Effector memory CD8-positive, alpha-beta T cell (primary cell): ENCODE results near the gene CACNA1D.

Experiments used
- ATAC-seq: fragments of 150-1000 bp; cut with Tn5 transposase; replicated peaks from 2 replicates; pipeline ENCODE4 v1.10.0; 2021; ENCODE audit warnings: mild to moderate bottlenecking, moderate library complexity
- DNase-seq, 3 experiments: peaks; one replicate each; pipeline ENCODE4 v3.0.0; 2021
- H3K27ac Mint-ChIP-seq, 2 donors: one replicate each; pipeline ENCODE4 v1.8.0; 2022; ENCODE audit warnings: mild to moderate bottlenecking in 2 of 2, mixed read lengths in 2 of 2, moderate library complexity in 2 of 2
- H3K27me3 Mint-ChIP-seq, 2 donors: one replicate each; pipeline ENCODE4 v1.8.0; 2022; ENCODE audit warnings: mixed read lengths in 2 of 2
- H3K36me3 Mint-ChIP-seq: one replicate; pipeline ENCODE4 v1.8.0; 2022; ENCODE audit warnings: mild to moderate bottlenecking, moderate library complexity, mixed read lengths; ENCODE audit not compliant: insufficient read depth
- H3K4me1 Mint-ChIP-seq, 2 donors: one replicate each; pipeline ENCODE4 v1.8.0; 2022; ENCODE audit warnings: low read depth in 2 of 2, mixed read lengths in 2 of 2
- H3K4me3 Mint-ChIP-seq, 2 donors: one replicate each; pipeline ENCODE4 v1.8.0; 2022; ENCODE audit warnings: mild to moderate bottlenecking in 2 of 2, mixed read lengths in 2 of 2, moderate library complexity in 2 of 2
- H3K9me3 Mint-ChIP-seq, 2 donors: one replicate each; pipeline ENCODE4 v1.8.0; 2022; ENCODE audit warnings: mixed read lengths in 2 of 2

Gene CACNA1D

GRCh38 chr3:53500165-53500777 lies 5.9 kb downstream of the CACNA1D start:
- Mint-ChIP-seq H3K27me3 (peaks cover 35 to 72% of the 10 kb centered on the region in 2 donors), H3K4me1 (peaks cover 0 to 2% of the 10 kb centered on the region in 2 donors), H3K27ac (no peak overlapping the region), H3K4me3 (no peak overlapping the region), H3K9me3 (no peaks in the 10 kb centered on the region), H3K36me3 (no peaks in the 10 kb centered on the region)
- ATAC-seq = no peak
- no peak for DNase-seq

DNA sequence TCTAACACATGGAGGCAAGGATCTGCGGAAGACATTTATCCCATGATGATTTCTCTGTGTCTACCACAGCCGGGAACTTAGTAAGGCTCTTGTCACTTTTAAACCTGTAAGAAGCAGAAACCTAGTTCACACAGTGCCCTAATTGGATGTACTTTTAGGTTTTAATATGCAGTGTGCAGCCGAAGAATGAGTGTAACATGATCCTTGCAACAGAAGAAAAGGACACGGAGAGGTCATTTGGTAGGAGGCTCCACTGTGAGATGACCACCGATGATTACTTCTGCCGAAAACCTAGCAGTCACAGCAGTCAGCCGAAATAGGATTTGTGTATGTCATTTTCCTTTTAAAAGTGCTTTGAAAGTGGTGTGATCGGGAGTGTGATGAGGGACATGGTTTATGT lies 6.8 kb downstream of the CACNA1D start:
- no peaks in the 10 kb centered on the region for H3K36me3 Mint-ChIP-seq
- H3K27ac Mint-ChIP-seq = no peak overlapping the region
- H3K4me3 Mint-ChIP-seq = no peak overlapping the region
- no peaks in the 10 kb centered on the region for H3K4me1 Mint-ChIP-seq
- ATAC-seq (no peak), DNase-seq (no peak)
- no peaks in the 10 kb centered on the region for H3K9me3 Mint-ChIP-seq
- peaks cover 29 to 72% of the 10 kb centered on the region in 2 donors for H3K27me3 Mint-ChIP-seq

DNA sequence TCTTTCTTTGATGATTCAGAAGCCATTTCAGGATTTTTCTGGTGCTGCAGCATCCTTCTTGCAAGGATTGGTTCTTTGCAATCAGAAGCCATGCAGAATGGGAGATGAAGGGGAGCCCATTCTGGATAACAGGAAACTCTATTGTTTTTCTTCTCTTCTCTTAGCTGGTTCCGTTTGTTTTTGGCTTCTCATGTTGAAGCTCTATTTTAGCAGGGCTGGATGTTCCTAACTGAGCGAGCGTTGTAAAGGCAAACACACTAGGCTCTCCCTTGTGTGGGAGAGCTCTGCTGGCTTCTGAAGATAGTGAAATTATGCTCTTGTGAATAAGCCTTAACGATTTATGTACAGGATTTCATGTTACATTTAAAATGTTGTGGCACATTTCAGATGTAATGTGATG lies 8.3 kb downstream of the CACNA1D start:
- no peak overlapping the region for H3K27ac Mint-ChIP-seq
- H3K27me3 Mint-ChIP-seq = peaks cover 13 to 69% of the 10 kb centered on the region in 2 donors
- no peaks in the 10 kb centered on the region for H3K4me1 Mint-ChIP-seq
- no peaks in the 10 kb centered on the region for H3K36me3 Mint-ChIP-seq
- H3K9me3 Mint-ChIP-seq = no peaks in the 10 kb centered on the region
- H3K4me3 Mint-ChIP-seq = no peak overlapping the region
- DNase-seq = no peak
- ATAC-seq = no peak

- H3K36me3 Mint-ChIP-seq = no peaks in the 10 kb centered on the region
- no peak for DNase-seq
- ATAC-seq = no peak
- no peak overlapping the region for H3K4me3 Mint-ChIP-seq
- H3K27me3 Mint-ChIP-seq = peaks cover 11 to 68% of the 10 kb centered on the region in 2 donors
- H3K9me3 Mint-ChIP-seq = no peaks in the 10 kb centered on the region
- no peak overlapping the region for H3K27ac Mint-ChIP-seq
- H3K4me1 Mint-ChIP-seq = no peaks in the 10 kb centered on the region
Observed at GRCh38 chr3:53503195-53503594, 8.8 kb downstream of the CACNA1D start.

GRCh38 chr3:53506110-53506762 lies 11.8 kb downstream of the CACNA1D start:
- Mint-ChIP-seq H3K4me3 (no peak overlapping the region), H3K4me1 (no peaks in the 10 kb centered on the region), H3K36me3 (no peaks in the 10 kb centered on the region), H3K27me3 (peaks cover 32 to 76% of the 10 kb centered on the region in 2 donors), H3K9me3 (no peaks in the 10 kb centered on the region), H3K27ac (no peak overlapping the region)
- DNase-seq (no peak), ATAC-seq (no peak)

DNA sequence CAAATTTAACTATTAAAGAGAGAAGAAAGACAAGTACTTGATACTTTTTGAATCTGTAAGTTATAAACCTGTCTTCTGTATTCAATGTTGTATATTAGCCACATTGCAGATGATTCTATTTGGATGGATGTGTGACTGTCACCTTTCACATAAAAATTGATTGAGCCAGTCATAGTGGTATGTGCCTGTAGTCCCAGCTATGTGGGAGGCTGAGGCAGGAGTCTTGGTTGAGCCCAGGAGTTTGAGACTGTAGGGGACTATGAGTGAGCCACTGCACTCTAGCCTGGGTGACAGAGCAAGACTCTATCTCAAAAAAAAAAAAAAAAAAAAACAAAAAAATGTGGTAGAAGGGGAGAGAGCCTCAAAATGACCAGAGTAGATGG lies 12.3 kb downstream of the CACNA1D start:
- Mint-ChIP-seq H3K36me3 (no peaks in the 10 kb centered on the region), H3K4me1 (no peaks in the 10 kb centered on the region), H3K27me3 (peaks cover 35 to 79% of the 10 kb centered on the region in 2 donors), H3K27ac (no peak overlapping the region), H3K9me3 (no peaks in the 10 kb centered on the region), H3K4me3 (no peak overlapping the region)
- ATAC-seq (no peak), DNase-seq (no peak)

DNA sequence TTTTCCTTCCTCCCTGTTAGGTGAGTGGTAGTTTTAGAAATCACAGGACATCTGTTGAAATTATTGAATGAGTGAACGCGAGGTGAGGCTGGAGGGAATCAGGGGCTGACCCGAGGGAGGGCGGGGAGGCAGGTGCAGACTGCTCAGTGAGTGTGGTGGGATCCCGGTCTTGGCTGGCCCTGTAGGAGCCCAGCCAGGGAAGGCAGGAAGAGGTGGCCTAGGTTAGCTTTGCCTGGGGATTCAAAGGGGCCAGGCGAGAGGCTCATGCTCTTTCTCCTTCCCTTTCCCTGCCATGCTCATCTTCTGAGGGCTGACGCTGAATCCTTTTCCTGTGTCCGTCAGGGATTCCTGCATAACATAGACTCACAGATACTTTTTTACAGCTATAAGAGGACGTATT lies 15.1 kb downstream of the CACNA1D start:
- Mint-ChIP-seq H3K36me3 (no peaks in the 10 kb centered on the region), H3K4me3 (no peak overlapping the region), H3K27me3 (peaks cover 49 to 74% of the 10 kb centered on the region in 2 donors), H3K9me3 (no peaks in the 10 kb centered on the region), H3K27ac (no peak overlapping the region), H3K4me1 (no peaks in the 10 kb centered on the region)
- no peak for DNase-seq
- no peak for ATAC-seq

DNA sequence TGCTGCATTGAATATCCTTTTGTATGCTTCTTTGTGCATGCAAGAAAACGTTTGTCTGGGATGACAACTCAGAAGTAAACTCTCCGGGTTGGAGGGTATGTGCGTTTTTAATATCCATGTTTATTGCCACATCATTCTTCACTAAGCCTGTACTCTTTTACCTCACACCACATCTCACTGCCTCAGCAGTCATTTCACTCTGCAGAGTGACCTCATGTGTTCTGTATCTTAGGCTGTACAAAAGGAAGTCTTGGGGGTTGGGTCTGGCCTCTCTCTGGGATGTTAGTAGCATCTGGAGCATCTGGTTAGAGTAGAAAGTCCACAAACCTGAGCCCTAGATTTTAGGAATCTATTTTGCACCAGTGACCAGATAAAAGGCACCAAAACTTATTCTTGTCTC lies 16.1 kb downstream of the CACNA1D start:
- peaks cover 49 to 64% of the 10 kb centered on the region in 2 donors for H3K27me3 Mint-ChIP-seq
- no peak overlapping the region for H3K4me3 Mint-ChIP-seq
- H3K9me3 Mint-ChIP-seq = no peaks in the 10 kb centered on the region
- H3K27ac Mint-ChIP-seq = no peak overlapping the region
- DNase-seq = no peak
- no peaks in the 10 kb centered on the region for H3K4me1 Mint-ChIP-seq
- ATAC-seq = no peak
- H3K36me3 Mint-ChIP-seq = no peaks in the 10 kb centered on the region

- no peak overlapping the region for H3K4me3 Mint-ChIP-seq
- H3K27me3 Mint-ChIP-seq = peaks cover 49 to 62% of the 10 kb centered on the region in 2 donors
- DNase-seq = no peak
- H3K9me3 Mint-ChIP-seq = no peaks in the 10 kb centered on the region
- no peaks in the 10 kb centered on the region for H3K4me1 Mint-ChIP-seq
- no peak for ATAC-seq
- H3K36me3 Mint-ChIP-seq = no peaks in the 10 kb centered on the region
- no peak overlapping the region for H3K27ac Mint-ChIP-seq
Observed at GRCh38 chr3:53511246-53511645, 16.8 kb downstream of the CACNA1D start.

GRCh38 chr3:53513556-53514190 lies 19.3 kb downstream of the CACNA1D start:
- Mint-ChIP-seq H3K4me3 (no peak overlapping the region), H3K27ac (no peak overlapping the region), H3K36me3 (no peaks in the 10 kb centered on the region), H3K27me3 (peaks cover 42 to 44% of the 10 kb centered on the region in 2 donors), H3K9me3 (no peaks in the 10 kb centered on the region), H3K4me1 (no peaks in the 10 kb centered on the region)
- ATAC-seq (no peak), DNase-seq (no peak)

GRCh38 chr3:53516339-53516738 lies 21.9 kb downstream of the CACNA1D start:
- Mint-ChIP-seq H3K4me3 (no peak overlapping the region), H3K9me3 (no peaks in the 10 kb centered on the region), H3K27me3 (peaks cover 16 to 21% of the 10 kb centered on the region in 2 donors), H3K36me3 (no peaks in the 10 kb centered on the region), H3K27ac (no peak overlapping the region), H3K4me1 (no peaks in the 10 kb centered on the region)
- DNase-seq = no peak
- ATAC-seq = no peak

DNA sequence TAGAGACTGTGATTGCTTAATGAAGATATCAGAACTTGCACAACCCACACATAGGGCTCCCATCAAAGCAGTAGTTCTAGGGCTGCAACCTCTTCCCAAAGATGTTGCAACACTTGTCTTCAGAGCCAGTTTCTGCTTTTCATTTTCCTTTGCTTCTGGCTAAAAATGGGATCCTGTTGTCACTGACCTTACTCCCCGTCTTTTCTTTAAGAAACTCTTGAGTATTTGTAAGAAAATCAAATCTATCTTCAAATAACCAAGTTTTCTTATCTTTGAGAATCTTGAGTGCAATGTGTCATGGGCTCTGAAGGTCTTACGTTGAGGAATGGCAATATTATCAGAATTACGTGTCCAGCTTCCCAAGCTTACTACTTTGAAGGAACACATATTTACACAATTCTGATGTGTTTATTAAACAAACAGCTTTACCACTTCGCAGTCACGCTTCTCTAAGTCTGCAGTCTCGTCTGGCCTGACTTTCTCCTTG lies 24.1 kb downstream of the CACNA1D start:
- no peaks in the 10 kb centered on the region for H3K4me1 Mint-ChIP-seq
- H3K27me3 Mint-ChIP-seq = peaks cover 18 to 23% of the 10 kb centered on the region in 2 donors
- no peaks in the 10 kb centered on the region for H3K9me3 Mint-ChIP-seq
- no peak overlapping the region for H3K27ac Mint-ChIP-seq
- H3K36me3 Mint-ChIP-seq = no peaks in the 10 kb centered on the region
- no peak overlapping the region for H3K4me3 Mint-ChIP-seq
- no peak for DNase-seq
- no peak for ATAC-seq

DNA sequence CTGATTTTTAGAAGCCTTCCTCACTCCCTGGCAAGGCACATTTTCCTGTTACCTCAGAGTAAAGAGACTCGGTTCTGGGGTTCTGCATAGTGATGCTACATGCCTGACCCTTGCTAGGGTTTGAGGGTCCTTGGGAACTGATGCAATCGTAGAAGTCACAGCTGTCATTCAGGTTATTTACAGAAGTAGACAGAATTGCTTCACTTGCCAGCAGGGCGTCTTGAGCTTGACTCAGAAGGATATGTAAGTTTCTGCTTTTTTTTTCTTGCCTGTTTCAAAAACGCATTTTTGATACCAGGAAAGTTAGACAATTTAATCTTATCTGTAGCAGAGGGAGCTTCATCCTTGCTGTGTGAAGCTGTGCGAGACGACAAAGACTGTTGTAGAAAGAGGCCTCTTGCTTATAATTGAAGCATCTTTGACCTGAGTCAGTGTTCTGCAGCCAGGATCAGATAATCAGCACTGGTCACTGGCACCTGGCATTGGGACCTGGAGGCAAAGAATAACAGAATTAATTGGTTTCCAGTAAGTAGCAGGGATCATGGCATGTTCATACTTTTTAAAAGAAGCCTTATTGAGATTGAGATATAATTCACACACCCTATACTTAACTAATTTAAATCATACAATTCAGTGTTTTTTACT lies 24.8 kb downstream of the CACNA1D start:
- Mint-ChIP-seq H3K27ac (no peak overlapping the region), H3K4me3 (no peak overlapping the region), H3K9me3 (no peaks in the 10 kb centered on the region), H3K27me3 (peaks cover 14 to 29% of the 10 kb centered on the region in 2 donors), H3K4me1 (no peaks in the 10 kb centered on the region), H3K36me3 (no peaks in the 10 kb centered on the region)
- ATAC-seq = no peak
- no peak for DNase-seq
